Activated CD8-positive, alpha-beta memory T cell treated with anti-CD3 and anti-CD28 coated beads, Interleukin-2, amount 50 U/mL, for 24 hours (primary cell): Measurements from ENCODE around the gene EFEMP2.
"Not testable (repeated sequence)": the region's sequence is repeated elsewhere in the genome, so short reads cannot be mapped to it uniquely, and the experiment has no call there.

Source experiments
- DNase-seq: peaks from one replicate; pipeline ENCODE4 v3.0.0-alpha.2; 2020; ENCODE audit errors: extremely low read depth

The EFEMP2 gene

GRCh38 chr11:65900125-65900898 lies 27.7 kb upstream of the EFEMP2 start, which contains the start of gene FOSL1:
Gene FOSL1 (minus strand): TSS chr11:65900388. CDS start chr11:65900339, 49 bp downstream.
- DNase-seq: peak; percentile 82

- no peak for DNase-seq
Measured at GRCh38 chr11:65899356-65900124, 26.9 kb upstream of the EFEMP2 start.

- no peak for DNase-seq
Measured at GRCh38 chr11:65898656-65899355, 26.2 kb upstream of the EFEMP2 start.

GRCh38 chr11:65897020-65897471 lies 24.4 kb upstream of the EFEMP2 start:
- DNase-seq: no peak

GRCh38 chr11:65896034-65896999 lies 23.7 kb upstream of the EFEMP2 start:
- no peak for DNase-seq

- DNase-seq: no peak
Measured at GRCh38 chr11:65895482-65895981, 22.9 kb upstream of the EFEMP2 start.

GRCh38 chr11:65894034-65894591 lies 21.5 kb upstream of the EFEMP2 start:
- no peak for DNase-seq

- no peak for DNase-seq
Measured at GRCh38 chr11:65892661-65893317, 20.2 kb upstream of the EFEMP2 start.

- DNase-seq: not testable (repeated sequence)
Measured at GRCh38 chr11:65892137-65892540, 19.5 kb upstream of the EFEMP2 start.

GRCh38 chr11:65891219-65892136 lies 18.9 kb upstream of the EFEMP2 start:
- DNase-seq: no peak

- peak; percentile 97 for DNase-seq
Measured at GRCh38 chr11:65890324-65891218, 18.0 kb upstream of the EFEMP2 start, which contains the start of gene CCDC85B. Gene CCDC85B (plus strand): TSS chr11:65890673. CDS start chr11:65890784, 111 bp downstream.

- DNase-seq: peak; percentile 89
Measured at GRCh38 chr11:65888163-65888814, 15.7 kb upstream of the EFEMP2 start, which contains the start of gene FIBP. Gene FIBP (minus strand): TSS chr11:65888471. CDS start chr11:65888418, 53 bp downstream.

- DNase-seq: no peak
Measured at GRCh38 chr11:65887723-65888162, 15.1 kb upstream of the EFEMP2 start.

- DNase-seq: no peak
Measured at GRCh38 chr11:65886826-65887722, 14.5 kb upstream of the EFEMP2 start.

GRCh38 chr11:65885808-65886536 lies 13.4 kb upstream of the EFEMP2 start:
- no peak for DNase-seq
